IPS DF 6.9 (cell line): Measurements from ENCODE around the gene TNIK.
"Not testable (repeated sequence)": the region's sequence is repeated elsewhere in the genome, so short reads cannot be mapped to it uniquely, and the experiment has no call there.

ENCODE experiments used
- DNase-seq: peaks from one replicate; pipeline ENCODE4 v3.0.0-alpha.2; 2013; ENCODE audit warnings: low read depth, low spot score
- H3K27ac ChIP-seq: one replicate; pipeline ENCODE4 v1.5.1; 2013; ENCODE audit warnings: low read length, control low read depth
- H3K27me3 ChIP-seq: 2 replicates; pipeline ENCODE4 v1.6.1; 2013; ENCODE audit warnings: mild to moderate bottlenecking, low read length; ENCODE audit not compliant: control insufficient read depth, insufficient read depth
- H3K36me3 ChIP-seq: 2 replicates; pipeline ENCODE4 v1.6.1; 2013; ENCODE audit warnings: low read length; ENCODE audit not compliant: control insufficient read depth, insufficient read depth
- H3K4me1 ChIP-seq: 2 replicates; pipeline ENCODE4 v1.6.1; 2013; ENCODE audit warnings: low read length; ENCODE audit not compliant: control insufficient read depth, insufficient read depth
- H3K4me3 ChIP-seq: 2 replicates; pipeline ENCODE4 v1.5.1; 2013; ENCODE audit warnings: mild to moderate bottlenecking, low read length
- H3K9me3 ChIP-seq: 2 replicates; pipeline ENCODE4 v1.6.1; 2013; ENCODE audit warnings: low read length, inconsistent platforms; ENCODE audit not compliant: control insufficient read depth, insufficient read depth
- WGBS: extraction: QIAGEN DNeasy Blood & Tissue Kit; methylation state at CpG from one replicate; pipeline ENCODE4 v1.1.7; 2013; ENCODE audit warnings: mixed read lengths, missing lambda C conversion rate; ENCODE audit not compliant: insufficient read length, insufficient coverage; 5-methylcytosine and 5-hydroxymethylcytosine counted together

The TNIK gene

DNA sequence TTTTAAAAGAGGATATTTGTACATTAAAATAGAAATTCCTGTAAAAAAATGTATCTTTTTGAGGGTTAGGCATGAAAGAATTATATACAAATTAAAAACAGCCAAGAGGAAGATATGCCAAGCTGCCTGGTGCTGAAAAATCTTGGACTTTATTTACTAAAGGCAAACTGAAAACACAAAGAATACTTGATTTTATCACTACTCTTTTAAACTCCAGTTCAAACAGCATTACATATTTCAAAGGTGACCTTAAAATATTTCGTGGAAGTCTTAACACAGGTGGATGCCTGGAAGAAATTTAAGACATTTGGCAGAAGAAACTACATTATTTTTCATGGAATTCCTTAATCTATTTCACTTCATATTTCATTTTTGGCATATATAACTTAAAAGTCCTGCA lies 332.6 kb downstream of the TNIK start:
- Histone ChIP-seq H3K27me3 (no peaks in the 10 kb centered on the region), H3K27ac (no peak overlapping the region), H3K9me3 (no peaks in the 10 kb centered on the region), H3K36me3 (0 out of 2 replicates have a peak, but pooled peaks cover 2% of the 10 kb centered on the region), H3K4me3 (no peak overlapping the region), H3K4me1 (no peaks in the 10 kb centered on the region)
- WGBS: no CpG with 5 or more reads among the region's 1 CpG
- no peak for DNase-seq

DNA sequence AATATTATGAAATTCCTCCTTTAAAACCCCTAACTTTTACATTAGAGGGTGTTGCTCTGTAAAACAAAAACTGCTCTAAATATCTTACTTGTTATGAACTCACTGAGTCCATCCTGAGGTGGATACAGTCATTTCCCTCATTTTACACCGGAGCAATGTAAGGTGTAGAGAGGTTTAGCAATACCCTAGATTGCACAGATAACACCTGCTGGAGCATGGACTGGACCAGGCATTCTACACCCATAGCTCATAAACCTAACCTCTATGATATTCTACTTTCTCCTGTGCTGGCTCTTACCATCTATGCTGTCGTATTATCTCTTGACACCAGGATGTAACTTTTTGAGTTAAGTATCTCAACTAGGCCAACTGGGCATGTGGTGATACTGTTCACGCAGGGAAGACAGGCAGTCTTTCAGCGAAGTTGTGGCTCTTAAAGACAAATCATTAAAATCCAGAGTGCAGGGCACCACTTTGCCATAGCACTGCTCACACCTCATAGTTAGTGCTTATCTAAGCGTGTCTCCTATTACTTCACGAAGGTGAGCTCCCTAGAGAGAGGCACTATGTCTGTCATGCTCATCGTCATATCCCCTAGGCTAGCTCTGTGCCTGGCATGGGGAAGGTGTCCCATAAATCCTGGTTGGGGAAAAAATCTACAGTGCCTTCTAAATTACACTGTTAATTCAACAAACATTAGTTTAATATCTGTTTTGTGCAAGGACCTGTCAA lies 333.6 kb downstream of the TNIK start:
- no CpG with 5 or more reads among the region's 7 CpGs for WGBS
- DNase-seq: no peak
- H3K27ac ChIP-seq: no peak overlapping the region
- H3K4me3 ChIP-seq: no peak overlapping the region
- H3K27me3 ChIP-seq: no peaks in the 10 kb centered on the region
- H3K36me3 ChIP-seq: 0 out of 2 replicates have a peak, but pooled peaks cover 2% of the 10 kb centered on the region
- no peaks in the 10 kb centered on the region for H3K4me1 ChIP-seq
- no peaks in the 10 kb centered on the region for H3K9me3 ChIP-seq

DNA sequence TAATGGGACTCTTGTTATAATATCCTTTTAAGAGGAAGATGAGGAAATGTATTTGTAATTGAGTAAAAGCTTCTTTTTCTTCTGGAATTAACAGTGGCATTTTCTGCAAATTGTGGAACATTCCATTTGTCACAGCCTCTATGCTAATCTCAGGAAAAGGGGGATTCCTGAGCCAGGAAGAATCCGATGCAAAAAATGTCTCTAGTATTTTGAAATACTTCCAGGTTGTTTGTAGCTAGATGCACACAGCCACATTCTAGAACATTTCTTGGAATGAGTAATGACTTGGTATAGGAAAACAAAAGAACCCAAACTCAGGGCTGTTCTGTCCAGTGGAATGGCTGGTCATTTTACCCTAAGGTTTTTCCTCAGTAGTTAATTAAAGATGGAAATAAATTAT lies 335.2 kb downstream of the TNIK start:
- Histone ChIP-seq H3K4me1 (no peaks in the 10 kb centered on the region), H3K27ac (no peak overlapping the region), H3K9me3 (no peaks in the 10 kb centered on the region), H3K36me3 (0 out of 2 replicates have a peak, but pooled peaks cover 2% of the 10 kb centered on the region), H3K4me3 (no peak overlapping the region), H3K27me3 (no peaks in the 10 kb centered on the region)
- no peak for DNase-seq
- WGBS: no CpG with 5 or more reads among the region's 1 CpG

DNA sequence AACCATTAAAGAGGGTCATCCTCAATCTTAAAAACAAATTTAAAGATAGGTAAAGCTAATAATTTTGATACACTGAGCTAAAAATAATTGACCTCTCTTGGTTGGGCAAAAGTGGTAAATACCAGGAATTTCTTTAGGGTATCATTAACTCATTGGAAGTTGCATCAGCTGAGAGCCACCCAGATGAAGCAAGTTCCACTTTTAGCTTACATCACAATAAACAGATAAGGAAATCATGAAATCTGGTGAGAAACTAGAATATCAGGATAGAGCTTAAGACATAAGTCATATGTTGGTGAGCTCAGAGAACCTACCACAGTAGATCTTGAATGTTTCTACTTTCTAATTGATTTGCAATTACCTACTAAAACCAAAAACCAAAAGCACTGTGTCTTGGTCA lies 336.3 kb downstream of the TNIK start:
- H3K4me3 ChIP-seq: no peak overlapping the region
- DNase-seq: no peak
- no peaks in the 10 kb centered on the region for H3K4me1 ChIP-seq
- H3K9me3 ChIP-seq: no peaks in the 10 kb centered on the region
- no peaks in the 10 kb centered on the region for H3K27me3 ChIP-seq
- H3K36me3 ChIP-seq: no peaks in the 10 kb centered on the region
- no peak overlapping the region for H3K27ac ChIP-seq

DNA sequence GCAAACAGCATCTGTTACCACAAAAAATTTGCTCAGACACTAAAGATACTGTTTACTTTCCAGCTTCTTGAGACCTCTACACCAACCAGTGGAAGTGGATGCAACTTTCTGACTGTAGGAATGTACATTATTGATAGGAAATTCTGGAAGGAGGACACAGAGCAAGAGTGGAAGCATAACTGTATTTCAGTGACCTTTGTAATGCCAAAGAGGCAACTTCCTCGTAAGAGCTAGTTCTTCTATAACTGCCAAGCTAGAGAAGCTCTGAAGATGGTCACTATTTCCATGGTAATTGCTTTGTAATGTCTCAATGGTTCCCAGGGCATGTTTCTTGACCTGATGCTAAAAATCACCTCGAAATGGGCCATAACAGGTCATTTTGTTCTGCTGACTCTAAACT lies 337.3 kb downstream of the TNIK start:
- no peak for DNase-seq
- WGBS: no CpG with 5 or more reads among the region's 2 CpGs
- H3K4me3 ChIP-seq: no peak overlapping the region
- H3K27ac ChIP-seq: no peak overlapping the region
- H3K9me3 ChIP-seq: no peaks in the 10 kb centered on the region
- no peaks in the 10 kb centered on the region for H3K36me3 ChIP-seq
- H3K27me3 ChIP-seq: no peaks in the 10 kb centered on the region
- no peaks in the 10 kb centered on the region for H3K4me1 ChIP-seq

DNA sequence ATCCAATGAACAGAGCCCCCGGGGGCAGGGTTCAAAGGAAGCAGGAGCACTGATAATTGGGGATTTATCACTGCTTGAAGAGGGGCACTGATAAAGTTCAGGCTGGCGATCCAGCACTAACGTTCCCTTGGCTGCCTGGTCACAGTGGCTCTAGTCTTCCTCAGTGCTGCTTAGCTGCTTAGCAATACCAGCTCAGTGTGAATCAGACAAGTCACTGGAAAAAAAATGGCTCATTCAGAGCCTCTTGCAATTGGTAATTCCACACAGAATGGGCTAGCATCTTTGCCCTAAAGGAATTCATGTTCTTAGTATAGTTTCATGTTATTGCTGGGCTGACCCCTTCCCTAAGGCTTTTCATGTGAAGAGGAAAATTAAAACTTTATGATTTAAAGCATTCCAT lies 338.0 kb downstream of the TNIK start:
- Histone ChIP-seq H3K27me3 (no peaks in the 10 kb centered on the region), H3K36me3 (no peaks in the 10 kb centered on the region), H3K9me3 (no peaks in the 10 kb centered on the region), H3K27ac (no peak overlapping the region), H3K4me1 (no peaks in the 10 kb centered on the region), H3K4me3 (no peak overlapping the region)
- no CpG with 5 or more reads among the region's 3 CpGs for WGBS
- no peak for DNase-seq

DNA sequence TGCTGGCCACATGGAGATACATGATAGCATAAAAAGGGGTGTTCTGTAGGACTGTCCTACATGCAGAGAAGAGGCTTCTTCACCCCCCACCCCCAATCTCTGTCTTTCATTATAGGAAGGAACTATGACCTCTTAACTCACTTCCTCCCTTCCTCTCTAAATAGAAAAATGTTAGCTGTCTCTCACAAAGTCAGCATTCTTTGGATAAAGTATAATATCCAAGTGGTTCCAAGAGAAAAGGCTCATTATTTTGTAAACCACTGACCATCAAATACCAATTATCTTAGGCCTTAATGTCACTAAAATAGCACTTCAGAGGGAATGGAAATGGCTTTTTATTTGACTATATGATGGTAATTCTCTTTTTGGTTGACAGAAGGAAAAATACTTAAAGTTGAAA lies 338.4 kb downstream of the TNIK start:
- Histone ChIP-seq H3K27me3 (no peaks in the 10 kb centered on the region), H3K27ac (no peak overlapping the region), H3K4me1 (peaks cover 1% of the 10 kb centered on the region; the same call in 1 of the 2 replicates), H3K4me3 (no peak overlapping the region), H3K36me3 (no peaks in the 10 kb centered on the region), H3K9me3 (no peaks in the 10 kb centered on the region)
- DNase-seq: no peak

DNA sequence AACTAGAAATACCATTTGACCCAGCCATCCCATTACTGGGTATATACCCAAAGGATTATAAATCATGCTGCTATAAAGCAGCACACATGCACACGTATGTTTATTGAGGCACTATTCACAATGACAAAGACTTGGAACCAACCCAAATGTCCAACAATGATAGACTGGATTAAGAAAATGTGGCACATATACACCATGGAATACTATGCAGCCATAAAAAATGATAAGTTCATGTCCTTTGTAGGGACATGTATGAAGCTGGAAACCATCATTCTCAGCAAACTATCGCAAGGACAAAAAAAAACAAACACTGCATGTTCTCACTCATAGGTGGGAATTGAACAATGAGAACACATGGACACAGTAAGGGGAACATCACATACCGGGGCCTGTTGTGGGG lies 340.8 kb downstream of the TNIK start:
- H3K27me3 ChIP-seq, DNase-seq, H3K4me3 ChIP-seq, H3K9me3 ChIP-seq, H3K4me1 ChIP-seq, H3K36me3 ChIP-seq, H3K27ac ChIP-seq: not testable (repeated sequence)
- no CpG with 5 or more reads among the region's 3 CpGs for WGBS

DNA sequence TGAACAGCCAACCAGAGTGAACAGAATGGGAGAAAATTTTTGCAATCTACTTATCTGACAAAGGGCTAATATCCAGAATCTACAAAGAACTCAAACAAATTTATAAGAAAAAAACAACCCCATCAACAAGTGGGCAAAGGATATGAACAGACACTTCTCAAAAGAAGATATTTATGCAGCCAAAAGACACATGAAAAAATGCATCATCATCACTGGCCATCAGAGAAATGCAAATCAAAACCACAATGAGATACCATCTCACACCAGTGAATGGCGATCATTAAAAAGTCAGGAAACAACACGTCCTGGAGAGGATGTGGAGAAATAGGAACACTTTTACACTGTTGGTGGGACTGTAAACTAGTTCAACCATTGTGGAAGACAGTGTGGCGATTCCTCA lies 341.2 kb downstream of the TNIK start:
- WGBS: no CpG with 5 or more reads among the region's 3 CpGs
- not testable (repeated sequence) for H3K36me3 ChIP-seq, H3K4me1 ChIP-seq, H3K27me3 ChIP-seq, H3K9me3 ChIP-seq, H3K4me3 ChIP-seq, DNase-seq, H3K27ac ChIP-seq

DNA sequence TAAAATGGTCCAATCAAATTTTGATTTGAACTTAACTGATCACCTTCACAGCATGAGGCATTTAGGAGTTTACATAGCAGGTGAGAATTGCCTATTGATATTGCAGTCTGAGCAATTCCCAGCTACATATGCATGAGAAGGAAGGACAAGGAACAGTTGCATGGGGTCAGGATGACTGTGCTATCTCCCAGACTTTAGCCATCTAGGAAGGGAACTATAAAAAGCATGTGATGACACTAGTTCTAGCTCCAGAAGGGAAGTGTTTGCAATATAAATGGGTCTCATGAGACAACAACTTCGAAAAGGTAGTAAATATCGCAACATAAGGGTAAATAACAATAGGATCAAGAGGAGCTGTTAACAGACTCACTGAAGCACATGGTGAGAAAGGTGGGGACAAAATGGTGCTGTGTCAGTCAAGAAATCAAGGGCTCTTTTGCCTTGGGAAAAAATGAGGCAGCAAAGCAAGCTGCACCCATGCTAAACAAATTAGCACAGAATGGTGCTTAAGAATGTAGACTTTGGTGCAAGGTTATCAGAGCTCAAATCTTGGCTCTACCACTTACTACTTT lies 343.3 kb downstream of the TNIK start:
- no peak overlapping the region for H3K27ac ChIP-seq
- H3K4me1 ChIP-seq: peaks cover 1% of the 10 kb centered on the region; the same call in 1 of the 2 replicates
- no peak overlapping the region for H3K4me3 ChIP-seq
- H3K27me3 ChIP-seq: no peaks in the 10 kb centered on the region
- no CpG with 5 or more reads among the region's 2 CpGs for WGBS
- H3K36me3 ChIP-seq: no peaks in the 10 kb centered on the region
- no peaks in the 10 kb centered on the region for H3K9me3 ChIP-seq
- peak; percentile 20 for DNase-seq

DNA sequence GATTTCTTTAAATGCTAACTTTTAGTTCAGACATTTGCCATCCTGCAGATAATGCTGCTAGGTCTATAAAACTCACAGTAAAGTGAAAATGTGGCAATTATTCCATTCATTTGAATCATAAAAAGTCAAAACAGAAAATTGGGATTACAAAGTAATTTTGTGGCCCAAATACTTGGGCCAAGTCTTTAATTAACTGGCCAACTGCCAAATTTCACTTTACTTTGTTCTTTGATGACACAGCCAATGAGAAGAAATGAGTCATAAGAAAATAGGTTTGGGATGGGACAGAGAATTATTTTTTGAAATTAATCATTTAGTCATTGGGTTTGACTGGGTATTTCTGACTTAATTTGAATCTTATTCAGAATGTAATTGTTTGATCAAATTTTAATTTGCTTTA lies 343.8 kb downstream of the TNIK start:
- no peaks in the 10 kb centered on the region for H3K9me3 ChIP-seq
- no peaks in the 10 kb centered on the region for H3K36me3 ChIP-seq
- DNase-seq: no peak
- H3K27me3 ChIP-seq: no peaks in the 10 kb centered on the region
- H3K4me3 ChIP-seq: no peak overlapping the region
- peaks cover 1% of the 10 kb centered on the region; the same call in 1 of the 2 replicates for H3K4me1 ChIP-seq
- no peak overlapping the region for H3K27ac ChIP-seq
